ENCODE measurements around the gene SLC24A3.

Gene SLC24A3

GRCh38 chr20:19222520-19223040 is 10.1 kb downstream of the SLC24A3 start:
- Mint-ChIP-seq H3K27me3 (peaks cover 8% of the 10 kb centered on the region), H3K4me3 (no peak overlapping the region), H3K27ac (no peak overlapping the region)

GRCh38 chr20:19223640-19224039 is 11.2 kb downstream of the SLC24A3 start:
- no peaks in the 10 kb centered on the region for H3K36me3 Mint-ChIP-seq (ENCODE audit: low read depth)
- H3K9me3 Mint-ChIP-seq: peaks cover 4% of the 10 kb centered on the region
- H3K4me1 Mint-ChIP-seq (ENCODE audit: low read depth): no peaks in the 10 kb centered on the region
- no peak overlapping the region for H3K27ac Mint-ChIP-seq
- peaks cover 8% of the 10 kb centered on the region for H3K27me3 Mint-ChIP-seq
- no peak overlapping the region for H3K4me3 Mint-ChIP-seq

More at GRCh38 chr20:19222520-19223040, 10.1 kb downstream of the SLC24A3 start:
- no peaks in the 10 kb centered on the region for H3K36me3 Mint-ChIP-seq (ENCODE audit: low read depth)
- peaks cover 4% of the 10 kb centered on the region for H3K9me3 Mint-ChIP-seq
- H3K4me1 Mint-ChIP-seq (ENCODE audit: low read depth): no peaks in the 10 kb centered on the region

- H3K27ac Mint-ChIP-seq: no peak overlapping the region
- H3K4me1 Mint-ChIP-seq (ENCODE audit: low read depth): no peaks in the 10 kb centered on the region
These were observed 19.1 kb downstream of the SLC24A3 start for GRCh38 chr20:19231359-19232035.

GRCh38 chr20:19232997-19233794 is 20.8 kb downstream of the SLC24A3 start:
- no peak overlapping the region for H3K4me3 Mint-ChIP-seq
- peaks cover 7% of the 10 kb centered on the region for H3K27me3 Mint-ChIP-seq
- no peak overlapping the region for H3K27ac Mint-ChIP-seq
- no peaks in the 10 kb centered on the region for H3K9me3 Mint-ChIP-seq
- no peaks in the 10 kb centered on the region for H3K36me3 Mint-ChIP-seq (ENCODE audit: low read depth)
- no peaks in the 10 kb centered on the region for H3K4me1 Mint-ChIP-seq (ENCODE audit: low read depth)

More at GRCh38 chr20:19231359-19232035, 19.1 kb downstream of the SLC24A3 start:
- Mint-ChIP-seq H3K36me3 (ENCODE audit: low read depth) (no peaks in the 10 kb centered on the region), H3K9me3 (no peaks in the 10 kb centered on the region), H3K4me3 (no peak overlapping the region), H3K27me3 (peaks cover 7% of the 10 kb centered on the region)

GRCh38 chr20:19236371-19237055 is 24.1 kb downstream of the SLC24A3 start:
- H3K36me3 Mint-ChIP-seq (ENCODE audit: low read depth): no peaks in the 10 kb centered on the region
- H3K27ac Mint-ChIP-seq: no peak overlapping the region
- H3K9me3 Mint-ChIP-seq: no peaks in the 10 kb centered on the region
- H3K27me3 Mint-ChIP-seq: peaks cover 3% of the 10 kb centered on the region
- no peaks in the 10 kb centered on the region for H3K4me1 Mint-ChIP-seq (ENCODE audit: low read depth)
- H3K4me3 Mint-ChIP-seq: no peak overlapping the region

GRCh38 chr20:19241440-19241839 is 29.0 kb downstream of the SLC24A3 start:
- Mint-ChIP-seq H3K27me3 (no peaks in the 10 kb centered on the region), H3K4me3 (no peak overlapping the region), H3K4me1 (ENCODE audit: low read depth) (no peaks in the 10 kb centered on the region), H3K27ac (no peak overlapping the region), H3K36me3 (ENCODE audit: low read depth) (no peaks in the 10 kb centered on the region), H3K9me3 (no peaks in the 10 kb centered on the region)

GRCh38 chr20:19244291-19244690 is 31.8 kb downstream of the SLC24A3 start:
- Mint-ChIP-seq H3K9me3 (no peaks in the 10 kb centered on the region), H3K4me1 (ENCODE audit: low read depth) (no peaks in the 10 kb centered on the region), H3K27ac (no peak overlapping the region), H3K36me3 (ENCODE audit: low read depth) (no peaks in the 10 kb centered on the region), H3K27me3 (no peaks in the 10 kb centered on the region), H3K4me3 (no peak overlapping the region)

GRCh38 chr20:19249106-19249879 is 36.9 kb downstream of the SLC24A3 start:
- Mint-ChIP-seq H3K27me3 (no peaks in the 10 kb centered on the region), H3K4me3 (no peak overlapping the region), H3K4me1 (ENCODE audit: low read depth) (no peaks in the 10 kb centered on the region), H3K9me3 (no peaks in the 10 kb centered on the region), H3K36me3 (ENCODE audit: low read depth) (no peaks in the 10 kb centered on the region), H3K27ac (no peak overlapping the region)

GRCh38 chr20:19250346-19250745 is 37.9 kb downstream of the SLC24A3 start:
- Mint-ChIP-seq H3K4me3 (no peak overlapping the region), H3K27me3 (no peaks in the 10 kb centered on the region), H3K4me1 (ENCODE audit: low read depth) (no peaks in the 10 kb centered on the region), H3K36me3 (ENCODE audit: low read depth) (no peaks in the 10 kb centered on the region), H3K27ac (no peak overlapping the region), H3K9me3 (no peaks in the 10 kb centered on the region)

GRCh38 chr20:19251506-19251905 is 39.1 kb downstream of the SLC24A3 start:
- Mint-ChIP-seq H3K27ac (no peak overlapping the region), H3K4me1 (ENCODE audit: low read depth) (no peaks in the 10 kb centered on the region), H3K9me3 (no peaks in the 10 kb centered on the region), H3K4me3 (no peak overlapping the region), H3K27me3 (no peaks in the 10 kb centered on the region), H3K36me3 (ENCODE audit: low read depth) (no peaks in the 10 kb centered on the region)

- no peaks in the 10 kb centered on the region for H3K36me3 Mint-ChIP-seq (ENCODE audit: low read depth)
- H3K27me3 Mint-ChIP-seq: no peaks in the 10 kb centered on the region
- H3K9me3 Mint-ChIP-seq: no peaks in the 10 kb centered on the region
- H3K27ac Mint-ChIP-seq: no peak overlapping the region
- H3K4me1 Mint-ChIP-seq (ENCODE audit: low read depth): no peaks in the 10 kb centered on the region
- H3K4me3 Mint-ChIP-seq: no peak overlapping the region
These were observed 39.5 kb downstream of the SLC24A3 start for GRCh38 chr20:19251958-19252357.

GRCh38 chr20:19252451-19253120 is 40.1 kb downstream of the SLC24A3 start:
- H3K27me3 Mint-ChIP-seq: no peaks in the 10 kb centered on the region
- H3K4me1 Mint-ChIP-seq (ENCODE audit: low read depth): no peaks in the 10 kb centered on the region
- no peak overlapping the region for H3K27ac Mint-ChIP-seq
- H3K4me3 Mint-ChIP-seq: no peak overlapping the region
- no peaks in the 10 kb centered on the region for H3K9me3 Mint-ChIP-seq
- H3K36me3 Mint-ChIP-seq (ENCODE audit: low read depth): no peaks in the 10 kb centered on the region

- H3K27me3 Mint-ChIP-seq: no peaks in the 10 kb centered on the region
- no peaks in the 10 kb centered on the region for H3K36me3 Mint-ChIP-seq (ENCODE audit: low read depth)
- no peaks in the 10 kb centered on the region for H3K9me3 Mint-ChIP-seq
- H3K4me1 Mint-ChIP-seq (ENCODE audit: low read depth): no peaks in the 10 kb centered on the region
- H3K4me3 Mint-ChIP-seq: no peak overlapping the region
- no peak overlapping the region for H3K27ac Mint-ChIP-seq
These were observed 40.9 kb downstream of the SLC24A3 start for GRCh38 chr20:19253316-19253715.

All from stimulated activated naive CD8-positive, alpha-beta T cell treated with anti-CD3 and anti-CD28 coated beads, Interleukin-15, Interleukin-2, amounts not matched to agents 100 ng/mL and 50 ng/mL, for 24 hours (primary cell).